H1 (cell line): ENCODE data around the gene SRCIN1. TPM values are rescaled to one million over a fixed set of nuclear protein-coding genes. Genes with fewer than 3 reads are reported as not detected.

ENCODE experiments used
- CTCF ChIA-PET: fragments of 300-600 bp; sonication (Branson Sonifier 250); formaldehyde crosslinking; loops from one replicate; lab custom pipeline; 2021; ENCODE audit not compliant: partially characterized antibody; lab: Charles Lee
- POLR2A ChIA-PET: fragments of 300-600 bp; sonication (Branson Sonifier 250); formaldehyde crosslinking; loops from one replicate; lab custom pipeline; 2021; ENCODE audit warnings: inconsistent platforms; ENCODE audit not compliant: partially characterized antibody; lab: Charles Lee
- DNase-seq, 2 experiments: peaks; one replicate each; pipeline versions ENCODE4 v3.0.0 to v3.0.0-alpha.2; 2010 to 2022; ENCODE audit warnings: low spot score in 2 of 2, low read depth in 1 of 2, mixed read lengths in 1 of 2
- FAIRE-seq: peaks from 2 replicates; lab custom pipeline; 2011; peaks lifted over from hg19 to GRCh38; lab: Jason Lieb, UNC
- H2AFZ ChIP-seq: 2 replicates; pipeline ENCODE4 v1.8.1; 2012; ENCODE audit warnings: low read length, inconsistent platforms
- H2AK5ac ChIP-seq: 2 replicates; pipeline ENCODE4 v1.6.1; 2013; ENCODE audit warnings: low read depth, low read length
- H2BK120ac ChIP-seq: replicated peaks from 2 replicates; pipeline ENCODE3; 2013; ENCODE audit warnings: low read depth, low read length, inconsistent platforms
- H2BK12ac ChIP-seq: 2 replicates; pipeline ENCODE4 v1.6.1; 2013; ENCODE audit warnings: low read depth, low read length
- H2BK15ac ChIP-seq: 2 replicates; pipeline ENCODE4 v1.6.1; 2013; ENCODE audit warnings: low read length
- H2BK20ac ChIP-seq: 2 replicates; pipeline ENCODE4 v1.6.1; 2013; ENCODE audit warnings: low read length
- H2BK5ac ChIP-seq: 2 replicates; pipeline ENCODE4 v1.6.1; 2013; ENCODE audit warnings: low read depth, low read length
- H3K14ac ChIP-seq: 2 replicates; pipeline ENCODE4 v1.6.1; 2013; ENCODE audit warnings: inconsistent platforms; ENCODE audit not compliant: insufficient read length
- H3K18ac ChIP-seq: 2 replicates; pipeline ENCODE4 v1.6.1; 2013; ENCODE audit warnings: low read length; ENCODE audit errors: extremely low read depth
- H3K23ac ChIP-seq: 2 replicates; pipeline ENCODE4 v1.6.1; 2013; ENCODE audit warnings: inconsistent platforms; ENCODE audit not compliant: insufficient read length
- H3K23me2 ChIP-seq: 2 replicates; pipeline ENCODE4 v1.6.1; 2013; ENCODE audit warnings: low read depth, low read length
- H3K27ac ChIP-seq: 2 replicates; pipeline ENCODE4 v1.6.1; 2011; ENCODE audit warnings: low read depth, low read length, inconsistent platforms
- H3K27me3 ChIP-seq, 4 experiments: replicated peaks in 1 of 4; 1 replicate in 1 of 4; 2 replicates in 3 of 4; pipeline versions ENCODE4 v1.6.1 to v1.8.1; 2011 to 2013; ENCODE audit warnings: low read length in 3 of 4, mild to moderate bottlenecking in 3 of 4, inconsistent platforms in 2 of 4, mixed read lengths in 2 of 4, moderate library complexity in 1 of 4; ENCODE audit not compliant: control insufficient read depth in 3 of 4, insufficient read depth in 3 of 4; ENCODE audit errors: extremely low read depth in 1 of 4
- H3K36me3 ChIP-seq, 4 experiments: 2 replicates each; pipeline versions ENCODE4 v1.6.1 to v1.8.1; 2011 to 2013; ENCODE audit warnings: mild to moderate bottlenecking in 4 of 4, low read length in 3 of 4, moderate library complexity in 2 of 4, control low read depth in 1 of 4, inconsistent platforms in 1 of 4; ENCODE audit not compliant: insufficient read depth in 4 of 4, control insufficient read depth in 2 of 4
- H3K4ac ChIP-seq: replicated peaks from 2 replicates; pipeline ENCODE3; 2013; ENCODE audit warnings: low read length, low read depth, mixed read lengths, inconsistent platforms; ENCODE audit not compliant: insufficient read length
- H3K4me1 ChIP-seq, 4 experiments: replicated peaks in 1 of 4; 1 replicate in 1 of 4; 2 replicates in 3 of 4; pipeline versions ENCODE4 v1.6.1 to v1.8.1; 2011 to 2013; ENCODE audit warnings: low read length in 3 of 4, inconsistent platforms in 2 of 4, mixed read lengths in 1 of 4; ENCODE audit not compliant: insufficient read depth in 4 of 4, control insufficient read depth in 3 of 4
- H3K4me2 ChIP-seq, 2 experiments: 2 replicates each; pipeline versions ENCODE4 v1.6.1 to v1.8.1; 2011 to 2013; ENCODE audit warnings: low read depth in 2 of 2, low read length in 2 of 2, control low read depth in 1 of 2, inconsistent platforms in 1 of 2, mild to moderate bottlenecking in 1 of 2; ENCODE audit not compliant: insufficient read depth in 1 of 2
- H3K4me3 ChIP-seq, 4 experiments: fragments of 200-600, 300-600 bp in 1 of 4; sonication (generic), shearing (Covaris generic), sonication (Bioruptor Twin) in 1 of 4; 2 replicates each; pipeline versions ENCODE4 v1.5.1 to v1.8.1; 2011 to 2016; ENCODE audit warnings: low read length in 4 of 4, low read depth in 3 of 4, control low read depth in 2 of 4, inconsistent platforms in 2 of 4, mild to moderate bottlenecking in 2 of 4, mixed read lengths in 1 of 4, moderate library complexity in 1 of 4; ENCODE audit not compliant: insufficient read depth in 2 of 4; ENCODE audit errors: extremely low read depth in 1 of 4
- H3K56ac ChIP-seq: replicated peaks from 2 replicates; pipeline ENCODE3; 2013; ENCODE audit warnings: low read depth, mild to moderate bottlenecking, mixed read lengths, low read length, inconsistent platforms; ENCODE audit not compliant: insufficient read length
- H3K79me1 ChIP-seq: 2 replicates; pipeline ENCODE4 v1.6.1; 2013; ENCODE audit warnings: low read depth, low read length, control low read depth
- H3K79me2 ChIP-seq, 2 experiments: 2 replicates each; pipeline versions ENCODE4 v1.6.1 to v1.8.1; 2012 to 2013; ENCODE audit warnings: low read length in 2 of 2, mild to moderate bottlenecking in 2 of 2, inconsistent platforms in 1 of 2; ENCODE audit not compliant: insufficient read depth in 2 of 2, control insufficient read depth in 1 of 2
- H3K9ac ChIP-seq, 4 experiments: replicated peaks in 1 of 4; 1 replicate in 1 of 4; 2 replicates in 3 of 4; pipeline versions ENCODE4 v1.6.1 to v1.8.1; 2011 to 2013; ENCODE audit warnings: low read depth in 3 of 4, low read length in 3 of 4, control low read depth in 2 of 4, mild to moderate bottlenecking in 2 of 4, moderate library complexity in 2 of 4, inconsistent platforms in 1 of 4; ENCODE audit errors: extremely low read depth in 1 of 4
- H3K9me3 ChIP-seq, 2 experiments: 2 replicates each; pipeline versions ENCODE4 v1.6.1 to v1.8.1; 2012 to 2013; ENCODE audit warnings: mild to moderate bottlenecking in 2 of 2, moderate library complexity in 2 of 2, control low read depth in 1 of 2, inconsistent platforms in 1 of 2, low read depth in 1 of 2, low read length in 1 of 2, mixed read lengths in 1 of 2; ENCODE audit not compliant: insufficient read depth in 2 of 2
- H4K20me1 ChIP-seq, 2 experiments: replicated peaks in 1 of 2; 2 replicates each; pipeline versions ENCODE3 to v1.8.1; 2011 to 2013; ENCODE audit warnings: inconsistent platforms in 2 of 2, low read length in 2 of 2, mild to moderate bottlenecking in 1 of 2; ENCODE audit not compliant: insufficient read depth in 2 of 2, control insufficient read depth in 1 of 2
- H4K5ac ChIP-seq: 2 replicates; pipeline ENCODE4 v1.6.1; 2013; ENCODE audit warnings: low read length, low read depth, mixed read lengths, inconsistent platforms; ENCODE audit not compliant: insufficient read length
- H4K8ac ChIP-seq: 2 replicates; pipeline ENCODE4 v1.8.0; 2013; ENCODE audit warnings: mild to moderate bottlenecking, moderate library complexity, low read length, inconsistent platforms; ENCODE audit not compliant: insufficient read depth; ENCODE audit errors: extremely low read depth
- H4K91ac ChIP-seq: replicated peaks from 2 replicates; pipeline ENCODE3; 2013; ENCODE audit warnings: low read length, mixed read lengths, inconsistent platforms; ENCODE audit not compliant: insufficient read length
- CBX8 ChIP-seq: fragments of 300-800, 300-1000 bp; sonication (generic); IDR thresholded peaks from 2 replicates; pipeline ENCODE4 v1.7.1; 2016; ENCODE audit warnings: low read depth, low read length, borderline replicate concordance
- CEBPB ChIP-seq: IDR thresholded peaks from 2 replicates; pipeline ENCODE4 v1.6.1; 2012; ENCODE audit warnings: low read depth, low read length
- CREB1 ChIP-seq: IDR thresholded peaks from 2 replicates; pipeline ENCODE4 v1.6.1; 2012; ENCODE audit warnings: inconsistent platforms
- GTF2F1 ChIP-seq: IDR thresholded peaks from 2 replicates; pipeline ENCODE4 v1.6.1; 2012; ENCODE audit warnings: low read depth, low read length, improper control_type of control experiment, borderline replicate concordance
- JUN ChIP-seq: IDR thresholded peaks from 2 replicates; pipeline ENCODE4 v1.6.1; 2011; ENCODE audit warnings: low read depth, mild to moderate bottlenecking, improper control_type of control experiment, low read length
- MAFK ChIP-seq: IDR thresholded peaks from 2 replicates; pipeline ENCODE4 v1.6.1; 2012; ENCODE audit warnings: low read depth, mild to moderate bottlenecking, improper control_type of control experiment, low read length
- NANOG ChIP-seq: IDR thresholded peaks from 2 replicates; pipeline ENCODE4 v1.6.1; 2011; ENCODE audit warnings: low read length, low read depth, mild to moderate bottlenecking, inconsistent platforms; ENCODE audit not compliant: insufficient read depth, poor library complexity, severe bottlenecking
- POLR2AphosphoS5 ChIP-seq: IDR thresholded peaks from 2 replicates; pipeline ENCODE4 v1.6.1; 2011; ENCODE audit warnings: low read depth, low read length
- TAF7 ChIP-seq: optimal IDR thresholded peaks from 2 replicates; pipeline ENCODE3; 2011; ENCODE audit warnings: low read depth, mild to moderate bottlenecking, inconsistent platforms, low read length, moderate library complexity, borderline replicate concordance
- TBP ChIP-seq: IDR thresholded peaks from 2 replicates; pipeline ENCODE4 v1.6.1; 2011; ENCODE audit warnings: low read depth, low read length, improper control_type of control experiment
- WGBS, 2 experiments: shearing (Covaris generic) in 1 of 2; methylation state at CpG; one replicate each; pipeline versions ENCODE4 v1.1.6 to v1.1.7; 2013 to 2015; ENCODE audit warnings: low lambda C conversion rate in 2 of 2, mixed read lengths in 2 of 2, inconsistent platforms in 1 of 2, low coverage in 1 of 2, missing lambda C conversion rate in 1 of 2; ENCODE audit not compliant: insufficient replicate concordance in 2 of 2, insufficient coverage in 1 of 2, insufficient read length in 1 of 2; ENCODE audit errors: extremely low coverage in 1 of 2, missing lambda C conversion rate in 1 of 2; 5-methylcytosine and 5-hydroxymethylcytosine counted together
- polyA plus RNA-seq, 7 experiments: library from polyadenylated mRNA; depleted of rRNA in 3 of 7; stranded (reverse) in 5 of 7; unstranded in 2 of 7; fragments of >200 nt in 5 of 7; fragments of 200-250 nt in 2 of 7; gene quantifications; 1 replicate in 5 of 7; 2 replicates in 1 of 7; 4 replicates in 1 of 7; pipeline versions ENCODE4 v1.2.1 to v1.2.3, GENCODE V29; 2011 to 2013; ENCODE audit warnings: missing spikeins in 2 of 7, mixed read lengths in 2 of 7
- total RNA-seq: library from RNA; stranded (reverse); fragmentation: NEBNext Ultra II Directional; extraction: Animal tissue kit (Norgen Biotek cat#: 25700); gene quantifications from 2 replicates; pipeline ENCODE4 v1.2.1, GENCODE V29; 2021
- TF ChIP-seq, protein P1 (sequence below): IDR thresholded peaks from 2 replicates; pipeline ENCODE4 v1.6.1; 2012; ENCODE audit warnings: inconsistent platforms
- TF ChIP-seq, protein P2 (sequence below), 3 experiments: IDR thresholded peaks; 1 replicate in 2 of 3; 2 replicates in 1 of 3; pipeline versions ENCODE4 v1.5.1 to v1.6.1; 2011; ENCODE audit warnings: low read length in 3 of 3, mild to moderate bottlenecking in 3 of 3, inconsistent platforms in 2 of 3, low read depth in 1 of 3, moderate library complexity in 1 of 3; ENCODE audit not compliant: insufficient read depth in 1 of 3; ENCODE audit errors: control extremely low read depth in 1 of 3

The SRCIN1 gene
- total and polyA plus RNA-seq, 2 of the 8 experiments (the other 6 are each of a cell fraction or from before 2014, with no cell fraction given) = 2.8 to 3.8 TPM

- FAIRE-seq = no peak
- CTCF ChIA-PET = interaction anchor here (0.6 to 32.0 kb wide), 17 partner anchors 9 to 169 kb away, joined by 3 to 914 read pairs (median 4); partner anchors contain the start of gene SRCIN1
- TF ChIP-seq TBP (no peak), TAF7 (no peak), CBX8 (no peak), CEBPB (no peak), POLR2AphosphoS5 (no peak), MAFK (no peak), CREB1 (no peak), GTF2F1 (no peak), NANOG (no peak), JUN (no peak)
- TF ChIP-seq, protein P1, sequence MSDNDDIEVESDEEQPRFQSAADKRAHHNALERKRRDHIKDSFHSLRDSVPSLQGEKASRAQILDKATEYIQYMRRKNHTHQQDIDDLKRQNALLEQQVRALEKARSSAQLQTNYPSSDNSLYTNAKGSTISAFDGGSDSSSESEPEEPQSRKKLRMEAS = no peak
- TF ChIP-seq, protein P2, sequence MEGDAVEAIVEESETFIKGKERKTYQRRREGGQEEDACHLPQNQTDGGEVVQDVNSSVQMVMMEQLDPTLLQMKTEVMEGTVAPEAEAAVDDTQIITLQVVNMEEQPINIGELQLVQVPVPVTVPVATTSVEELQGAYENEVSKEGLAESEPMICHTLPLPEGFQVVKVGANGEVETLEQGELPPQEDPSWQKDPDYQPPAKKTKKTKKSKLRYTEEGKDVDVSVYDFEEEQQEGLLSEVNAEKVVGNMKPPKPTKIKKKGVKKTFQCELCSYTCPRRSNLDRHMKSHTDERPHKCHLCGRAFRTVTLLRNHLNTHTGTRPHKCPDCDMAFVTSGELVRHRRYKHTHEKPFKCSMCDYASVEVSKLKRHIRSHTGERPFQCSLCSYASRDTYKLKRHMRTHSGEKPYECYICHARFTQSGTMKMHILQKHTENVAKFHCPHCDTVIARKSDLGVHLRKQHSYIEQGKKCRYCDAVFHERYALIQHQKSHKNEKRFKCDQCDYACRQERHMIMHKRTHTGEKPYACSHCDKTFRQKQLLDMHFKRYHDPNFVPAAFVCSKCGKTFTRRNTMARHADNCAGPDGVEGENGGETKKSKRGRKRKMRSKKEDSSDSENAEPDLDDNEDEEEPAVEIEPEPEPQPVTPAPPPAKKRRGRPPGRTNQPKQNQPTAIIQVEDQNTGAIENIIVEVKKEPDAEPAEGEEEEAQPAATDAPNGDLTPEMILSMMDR (IDR thresholded peaks at IDR 0.05; ENCODE audit: control extremely low read depth in 1 of 3, insufficient read depth in 1 of 3, low read depth in 1 of 3, low read length in 3 of 3) = no peak
These were observed 22.6 kb downstream of the SRCIN1 start for GRCh38 chr17:38583176-38583575.

More at GRCh38 chr17:38583176-38583575, 22.6 kb downstream of the SRCIN1 start:
- no peaks in the 10 kb centered on the region for H3K9me3 ChIP-seq
- no peak overlapping the region for H3K23ac ChIP-seq
- no peak overlapping the region for H4K8ac ChIP-seq
- H2BK5ac ChIP-seq = no peak overlapping the region
- no peak overlapping the region for H2BK15ac ChIP-seq
- H4K5ac ChIP-seq = no peak overlapping the region
- no peaks in the 10 kb centered on the region for H3K79me2 ChIP-seq
- H2AFZ ChIP-seq = no peak overlapping the region
- H3K18ac ChIP-seq = no peak overlapping the region
- H2BK120ac ChIP-seq = no peak overlapping the region
- peaks cover 15 to 30% (median 26%) of the 10 kb centered on the region in 4 experiments for H3K27me3 ChIP-seq
- no peak overlapping the region for H3K9ac ChIP-seq
- H3K4me3 ChIP-seq = no peak overlapping the region
- H4K91ac ChIP-seq = no peak overlapping the region
- H3K36me3 ChIP-seq = no peaks in the 10 kb centered on the region
- WGBS, 2 experiments = 83% methylated on average over 3 of the region's 3 CpGs; no CpG with 5 or more reads in 1 of the 2 experiments
- H3K56ac ChIP-seq = no peak overlapping the region
- H3K14ac ChIP-seq = no peak overlapping the region
- 0 out of 2 replicates have a peak, but pooled peaks cover 2% of the 10 kb centered on the region for H3K79me1 ChIP-seq
- peaks cover 6% of the 10 kb centered on the region; the same call in 1 of the 2 replicates for H3K23me2 ChIP-seq
- no peak overlapping the region for H3K27ac ChIP-seq
- H3K4me1 ChIP-seq = peaks cover 10 to 47% (median 25%) of the 10 kb centered on the region in 4 experiments
- no peak overlapping the region for H3K4ac ChIP-seq
- no peak overlapping the region for H2BK12ac ChIP-seq
- DNase-seq = no peak
- H2AK5ac ChIP-seq = no peak overlapping the region
- POLR2A ChIA-PET = interaction anchor here (1.1 to 1.2 kb wide), 2 partner anchors 9 to 84 kb away, joined by 3 to 4 read pairs; no protein-coding TSS in a partner anchor
- H2BK20ac ChIP-seq = no peak overlapping the region
- H3K4me2 ChIP-seq = no peak overlapping the region
- H4K20me1 ChIP-seq = peaks cover 5 to 11% of the 10 kb centered on the region in 2 experiments
